NCI-H2081 (cell line): ENCODE results near the gene MDGA2.
A peak's percentile ranks its signal among the peaks of the same experiment; 100 is the strongest.

Source experiments
- DNase-seq, 2 experiments: peaks; one replicate each; lab custom pipeline; 2025; lab: John Stamatoyannopoulos, UW

Gene MDGA2

GRCh38 chr14:47675466-47676314, at the start of gene MDGA2:
MDGA2 (minus strand) TSS chr14:47675605.
- peak; percentile 45 to 59 for DNase-seq

- DNase-seq = no peak
These were observed 47.7 kb upstream of the MDGA2 start for GRCh38 chr14:47722929-47723693.

GRCh38 chr14:47720281-47720680, 44.9 kb upstream of the MDGA2 start:
- no peak for DNase-seq

GRCh38 chr14:47715330-47715729, 39.9 kb upstream of the MDGA2 start:
- no peak for DNase-seq

- no peak for DNase-seq
These were observed 35.2 kb upstream of the MDGA2 start for GRCh38 chr14:47710581-47710980.

GRCh38 chr14:47705683-47706082, 30.3 kb upstream of the MDGA2 start:
- no peak for DNase-seq

GRCh38 chr14:47691829-47692228, 16.4 kb upstream of the MDGA2 start:
- no peak for DNase-seq

GRCh38 chr14:47678993-47679392, 3.6 kb upstream of the MDGA2 start:
- DNase-seq = peak; percentile 1 to 19

GRCh38 chr14:47678157-47678556, 2.8 kb upstream of the MDGA2 start:
- DNase-seq = no peak

- no peak for DNase-seq
These were observed 861 bp upstream of the MDGA2 start for GRCh38 chr14:47676315-47676617.

- DNase-seq = peak; percentile 0 to 35
These were observed 601 bp downstream of the MDGA2 start for GRCh38 chr14:47674543-47675465.

- DNase-seq = peak; percentile 1 to 36
These were observed 1.3 kb downstream of the MDGA2 start for GRCh38 chr14:47674148-47674542.

- DNase-seq = no peak
These were observed 9.9 kb downstream of the MDGA2 start for GRCh38 chr14:47665337-47666134.

GRCh38 chr14:47662466-47662865, 12.9 kb downstream of the MDGA2 start:
- DNase-seq = peak in 1 of 2 experiments; percentile 5

GRCh38 chr14:47660158-47660557, 15.2 kb downstream of the MDGA2 start:
- DNase-seq = no peak

GRCh38 chr14:47658041-47658440, 17.4 kb downstream of the MDGA2 start:
- DNase-seq = no peak

- no peak for DNase-seq
These were observed 18.3 kb downstream of the MDGA2 start for GRCh38 chr14:47657143-47657542.

- DNase-seq = no peak
These were observed 24.1 kb downstream of the MDGA2 start for GRCh38 chr14:47651337-47651736.

- no peak for DNase-seq
These were observed 37.7 kb downstream of the MDGA2 start for GRCh38 chr14:47637753-47638152.

GRCh38 chr14:47626151-47627035, 49.0 kb downstream of the MDGA2 start:
- peak; percentile 56 to 81 for DNase-seq
